ENCODE data around the gene SAMHD1. TPM values are rescaled to one million over a fixed set of nuclear protein-coding genes. Genes with fewer than 3 reads are reported as not detected.
A peak's percentile ranks its signal among the peaks of the same experiment; 100 is the strongest.

The SAMHD1 gene
- total and polyA plus RNA-seq, 2 donors (not counting 3 experiments of a cell fraction or from before 2014, with no cell fraction given) = 13.7 to 27.5 TPM

- POLR2A ChIA-PET = no interaction called here
- peak; percentile 20 for DNase-seq (ENCODE audit: low read depth, low spot score)
Observed at GRCh38 chr20:36950414-36951197, 902 bp downstream of the SAMHD1 start.

GRCh38 chr20:36941401-36941835 lies 10.1 kb downstream of the SAMHD1 start:
- H2AFZ ChIP-seq (ENCODE audit: low read depth, low read length) = no peak overlapping the region
- no peaks in the 10 kb centered on the region for H3K4me1 ChIP-seq (ENCODE audit: control insufficient read depth, extremely low read depth, insufficient read depth, low read length)
- H3K4me3 ChIP-seq (replicated peaks in 1 of 3; ENCODE audit: insufficient read depth in 1 of 3, low read depth in 1 of 3, low read length in 3 of 3) = no peak overlapping the region
- H3K4me2 ChIP-seq (ENCODE audit: insufficient read depth, low read length) = no peak overlapping the region
- H3K9me3 ChIP-seq (replicated peaks; ENCODE audit: control insufficient read depth, insufficient read depth, low read length) = no peaks in the 10 kb centered on the region
- no peak overlapping the region for H3K9ac ChIP-seq (replicated peaks; ENCODE audit: extremely low read depth, insufficient read depth, low read length)
- dilution Hi-C loops (cut with MboI; ENCODE audit: extremely low pct_ligation_motif_present, low sequenced_read_pairs) (no loop called here), intact Hi-C loops (cut with micrococcal nuclease) (no loop called here)
- no peak for FAIRE-seq
- no peaks in the 10 kb centered on the region for H3K9me1 ChIP-seq (replicated peaks; ENCODE audit: control insufficient read depth, extremely low read depth, insufficient read depth, low read length)
- no peaks in the 10 kb centered on the region for H3K27me3 ChIP-seq (ENCODE audit: control insufficient read depth in 2 of 2, insufficient read depth in 2 of 2, low read length in 2 of 2)
- no peak overlapping the region for H3K27ac ChIP-seq (ENCODE audit: insufficient read depth, low read depth, low read length)
- DNase-seq (ENCODE audit: low read depth, low spot score) = peak; percentile 49
- TF ChIP-seq GATA2 (IDR thresholded peaks at IDR 0.05; ENCODE audit: insufficient read depth, insufficient read length, low read depth, low read length) (no peak), EZH2 (IDR thresholded peaks at IDR 0.05; ENCODE audit: borderline replicate concordance, low read depth, low read length, severe bottlenecking) (no peak), MYC (IDR thresholded peaks at IDR 0.05; ENCODE audit: low read depth, low read length) (no peak), MAX (IDR thresholded peaks at IDR 0.05; ENCODE audit: insufficient read depth, insufficient read length) (no peak), POLR2AphosphoS5 (IDR thresholded peaks at IDR 0.05; ENCODE audit: insufficient read depth, low read depth, low read length) (no peak), POLR2A (IDR thresholded peaks at IDR 0.05; ENCODE audit: low read depth, low read length) (no peak), JUN (IDR thresholded peaks at IDR 0.05; ENCODE audit: borderline replicate concordance, insufficient read depth, insufficient read length, low read depth) (no peak), FOS (IDR thresholded peaks at IDR 0.05; ENCODE audit: borderline replicate concordance, insufficient read depth, low read length) (no peak), CTCF (IDR thresholded peaks at IDR 0.05; ENCODE audit: extremely low read depth in 1 of 2, insufficient read depth in 1 of 2, low read depth in 1 of 2, low read length in 2 of 2) (no peak)
- BruUV-seq (replicated peaks) = no TSS peak
- CTCF ChIA-PET = no interaction called here
- peaks cover 0 to 3% of the 10 kb centered on the region in 2 experiments for H3K36me3 ChIP-seq (ENCODE audit: control insufficient read depth in 2 of 2, extremely low read depth in 1 of 2, insufficient read depth in 2 of 2, low read length in 2 of 2)
- no peaks in the 10 kb centered on the region for H3K79me2 ChIP-seq (ENCODE audit: control insufficient read depth, insufficient read depth, low read length)
- H4K20me1 ChIP-seq (replicated peaks; ENCODE audit: control insufficient read depth, extremely low read depth, insufficient read depth, low read length) = no peaks in the 10 kb centered on the region
- POLR2A ChIA-PET = no interaction called here

More at GRCh38 chr20:36950414-36951197, 902 bp downstream of the SAMHD1 start:
- Histone ChIP-seq H3K27ac (ENCODE audit: insufficient read depth, low read depth, low read length) (no peak overlapping the region), H3K4me2 (ENCODE audit: insufficient read depth, low read length) (peak overlapping the region; percentile 81), H3K27me3 (ENCODE audit: control insufficient read depth in 2 of 2, insufficient read depth in 2 of 2, low read length in 2 of 2) (no peaks in the 10 kb centered on the region), H3K9ac (replicated peaks; ENCODE audit: extremely low read depth, insufficient read depth, low read length) (peak overlapping the region; percentile 50), H3K36me3 (ENCODE audit: control insufficient read depth in 2 of 2, extremely low read depth in 1 of 2, insufficient read depth in 2 of 2, low read length in 2 of 2) (no peaks in the 10 kb centered on the region), H3K4me1 (ENCODE audit: control insufficient read depth, extremely low read depth, insufficient read depth, low read length) (peaks cover 10% of the 10 kb centered on the region), H3K4me3 (replicated peaks in 1 of 3; ENCODE audit: insufficient read depth in 1 of 3, low read depth in 1 of 3, low read length in 3 of 3) (peak overlapping the region; percentile 70 to 81 (median 76)), H3K9me3 (replicated peaks; ENCODE audit: control insufficient read depth, insufficient read depth, low read length) (no peaks in the 10 kb centered on the region), H3K79me2 (ENCODE audit: control insufficient read depth, insufficient read depth, low read length) (no peaks in the 10 kb centered on the region), H4K20me1 (replicated peaks; ENCODE audit: control insufficient read depth, extremely low read depth, insufficient read depth, low read length) (no peaks in the 10 kb centered on the region), H3K9me1 (replicated peaks; ENCODE audit: control insufficient read depth, extremely low read depth, insufficient read depth, low read length) (no peaks in the 10 kb centered on the region), H2AFZ (ENCODE audit: low read depth, low read length) (peak overlapping the region; percentile 97)
- dilution Hi-C loops (cut with MboI; ENCODE audit: extremely low pct_ligation_motif_present, low sequenced_read_pairs) = no loop called here
- intact Hi-C loops (cut with micrococcal nuclease) = loop anchor here (1.0 to 2.0 kb wide), 2 partner anchors 38 to 228 kb away; partner anchors contain the start of genes MROH8 and RPN2
- CTCF ChIA-PET = no interaction called here
- no TSS peak for BruUV-seq (replicated peaks)
- TF ChIP-seq MYC (IDR thresholded peaks at IDR 0.05; ENCODE audit: low read depth, low read length) = no peak
- no peak for TF ChIP-seq FOS (IDR thresholded peaks at IDR 0.05; ENCODE audit: borderline replicate concordance, insufficient read depth, low read length)
- no peak for TF ChIP-seq MAX (IDR thresholded peaks at IDR 0.05; ENCODE audit: insufficient read depth, insufficient read length)
- TF ChIP-seq GATA2 (IDR thresholded peaks at IDR 0.05; ENCODE audit: insufficient read depth, insufficient read length, low read depth, low read length) = no peak
- no peak for TF ChIP-seq EZH2 (IDR thresholded peaks at IDR 0.05; ENCODE audit: borderline replicate concordance, low read depth, low read length, severe bottlenecking)
- peak; percentile 59 for FAIRE-seq
